HUES6 (cell line): Measurements from ENCODE around the gene COG6.

Experiments used
- H3K27ac ChIP-seq: 2 replicates; pipeline ENCODE4 v1.7.0; 2013; ENCODE audit warnings: low read depth, mild to moderate bottlenecking, low read length, inconsistent platforms
- H3K27me3 ChIP-seq: 2 replicates; pipeline ENCODE4 v1.6.1; 2013; ENCODE audit warnings: low read length; ENCODE audit not compliant: control insufficient read depth, insufficient read depth
- H3K36me3 ChIP-seq: 2 replicates; pipeline ENCODE4 v1.6.1; 2013; ENCODE audit warnings: low read length; ENCODE audit not compliant: control insufficient read depth, insufficient read depth
- H3K4me1 ChIP-seq: 2 replicates; pipeline ENCODE4 v1.6.1; 2013; ENCODE audit warnings: low read length; ENCODE audit not compliant: control insufficient read depth, insufficient read depth
- H3K4me3 ChIP-seq: 2 replicates; pipeline ENCODE4 v1.5.1; 2013; ENCODE audit warnings: low read depth, low read length
- H3K9ac ChIP-seq: one replicate; pipeline ENCODE4 v1.6.1; 2013; ENCODE audit warnings: mild to moderate bottlenecking, low read length
- H3K9me3 ChIP-seq: 2 replicates; pipeline ENCODE4 v1.6.1; 2013; ENCODE audit warnings: low read depth, low read length; ENCODE audit not compliant: control insufficient read depth, insufficient read depth

The COG6 gene

GRCh38 chr13:39768962-39769361 is 113.5 kb downstream of the COG6 start:
- Histone ChIP-seq H3K9me3 (0 out of 2 replicates have a peak, but pooled peaks cover 2% of the 10 kb centered on the region), H3K4me1 (peaks cover 12% of the 10 kb centered on the region), H3K4me3 (no peak overlapping the region), H3K9ac (no peak overlapping the region), H3K27me3 (no peaks in the 10 kb centered on the region), H3K27ac (no peak overlapping the region), H3K36me3 (no peaks in the 10 kb centered on the region)

GRCh38 chr13:39770221-39771090 is 115.0 kb downstream of the COG6 start:
- H3K4me1 ChIP-seq: peaks cover 12% of the 10 kb centered on the region
- no peak overlapping the region for H3K27ac ChIP-seq
- no peaks in the 10 kb centered on the region for H3K27me3 ChIP-seq
- no peaks in the 10 kb centered on the region for H3K36me3 ChIP-seq
- H3K4me3 ChIP-seq: no peak overlapping the region
- H3K9me3 ChIP-seq: 0 out of 2 replicates have a peak, but pooled peaks cover 2% of the 10 kb centered on the region
- no peak overlapping the region for H3K9ac ChIP-seq

- Histone ChIP-seq H3K4me3 (no peak overlapping the region), H3K9me3 (peaks cover 6% of the 10 kb centered on the region; the same call in 1 of the 2 replicates), H3K27ac (no peak overlapping the region), H3K36me3 (no peaks in the 10 kb centered on the region), H3K27me3 (no peaks in the 10 kb centered on the region), H3K9ac (no peak overlapping the region), H3K4me1 (peaks cover 5% of the 10 kb centered on the region)
These were observed 118.4 kb downstream of the COG6 start for GRCh38 chr13:39773833-39774232.

GRCh38 chr13:39776439-39776838 is 121.0 kb downstream of the COG6 start:
- no peak overlapping the region for H3K27ac ChIP-seq
- H3K9me3 ChIP-seq: peaks cover 6% of the 10 kb centered on the region; the same call in 1 of the 2 replicates
- H3K27me3 ChIP-seq: no peaks in the 10 kb centered on the region
- H3K4me1 ChIP-seq: peaks cover 5% of the 10 kb centered on the region; the same call in 1 of the 2 replicates
- H3K36me3 ChIP-seq: no peaks in the 10 kb centered on the region
- no peak overlapping the region for H3K9ac ChIP-seq
- no peak overlapping the region for H3K4me3 ChIP-seq

GRCh38 chr13:39777021-39777420 is 121.6 kb downstream of the COG6 start:
- Histone ChIP-seq H3K9me3 (peaks cover 6% of the 10 kb centered on the region; the same call in 1 of the 2 replicates), H3K27me3 (no peaks in the 10 kb centered on the region), H3K27ac (no peak overlapping the region), H3K4me3 (no peak overlapping the region), H3K9ac (no peak overlapping the region), H3K4me1 (peaks cover 5% of the 10 kb centered on the region; the same call in 1 of the 2 replicates), H3K36me3 (no peaks in the 10 kb centered on the region)

GRCh38 chr13:39777527-39778061 is 122.1 kb downstream of the COG6 start:
- Histone ChIP-seq H3K27ac (no peak overlapping the region), H3K9me3 (peaks cover 4% of the 10 kb centered on the region; the same call in 1 of the 2 replicates), H3K36me3 (no peaks in the 10 kb centered on the region), H3K4me3 (no peak overlapping the region), H3K4me1 (peaks cover 5% of the 10 kb centered on the region; the same call in 1 of the 2 replicates), H3K27me3 (no peaks in the 10 kb centered on the region), H3K9ac (no peak overlapping the region)

GRCh38 chr13:39779337-39780265 is 124.1 kb downstream of the COG6 start:
- peaks cover 5% of the 10 kb centered on the region; the same call in 1 of the 2 replicates for H3K4me1 ChIP-seq
- peaks cover 4% of the 10 kb centered on the region; the same call in 1 of the 2 replicates for H3K9me3 ChIP-seq
- H3K4me3 ChIP-seq: no peak overlapping the region
- no peaks in the 10 kb centered on the region for H3K27me3 ChIP-seq
- no peaks in the 10 kb centered on the region for H3K36me3 ChIP-seq
- no peak overlapping the region for H3K27ac ChIP-seq
- H3K9ac ChIP-seq: no peak overlapping the region

GRCh38 chr13:39780711-39781110 is 125.2 kb downstream of the COG6 start:
- Histone ChIP-seq H3K9me3 (peaks cover 4% of the 10 kb centered on the region; the same call in 1 of the 2 replicates), H3K27ac (no peak overlapping the region), H3K9ac (no peak overlapping the region), H3K27me3 (no peaks in the 10 kb centered on the region), H3K36me3 (no peaks in the 10 kb centered on the region), H3K4me3 (no peak overlapping the region), H3K4me1 (peaks cover 5% of the 10 kb centered on the region; the same call in 1 of the 2 replicates)

GRCh38 chr13:39781381-39781780 is 125.9 kb downstream of the COG6 start:
- peaks cover 5% of the 10 kb centered on the region; the same call in 1 of the 2 replicates for H3K4me1 ChIP-seq

GRCh38 chr13:39783051-39783450 is 127.6 kb downstream of the COG6 start:
- H3K4me1 ChIP-seq: peaks cover 8% of the 10 kb centered on the region; the same call in 1 of the 2 replicates
- no peak overlapping the region for H3K27ac ChIP-seq
- no peak overlapping the region for H3K9ac ChIP-seq
- no peaks in the 10 kb centered on the region for H3K36me3 ChIP-seq
- no peaks in the 10 kb centered on the region for H3K27me3 ChIP-seq
- H3K4me3 ChIP-seq: no peak overlapping the region
- peaks cover 6% of the 10 kb centered on the region; the same call in 1 of the 2 replicates for H3K9me3 ChIP-seq

More at GRCh38 chr13:39781381-39781780, 125.9 kb downstream of the COG6 start:
- Histone ChIP-seq H3K27ac (no peak overlapping the region), H3K36me3 (no peaks in the 10 kb centered on the region), H3K9me3 (peaks cover 4% of the 10 kb centered on the region; the same call in 1 of the 2 replicates), H3K4me3 (no peak overlapping the region), H3K27me3 (no peaks in the 10 kb centered on the region), H3K9ac (no peak overlapping the region)
